Left forelimb (tissue), 1 donor: ENCODE data around the gene COL5A1.

Experiments used
- DNase-seq: peaks from one replicate; pipeline ENCODE4 v3.0.0-alpha.2; 2018; ENCODE audit warnings: low spot score

COL5A1 gene

GRCh38 chr9:134892820-134893420 is 251.3 kb downstream of the COL5A1 start:
- DNase-seq: no peak
